ENCODE data around the gene RASEF.

RASEF gene

DNA sequence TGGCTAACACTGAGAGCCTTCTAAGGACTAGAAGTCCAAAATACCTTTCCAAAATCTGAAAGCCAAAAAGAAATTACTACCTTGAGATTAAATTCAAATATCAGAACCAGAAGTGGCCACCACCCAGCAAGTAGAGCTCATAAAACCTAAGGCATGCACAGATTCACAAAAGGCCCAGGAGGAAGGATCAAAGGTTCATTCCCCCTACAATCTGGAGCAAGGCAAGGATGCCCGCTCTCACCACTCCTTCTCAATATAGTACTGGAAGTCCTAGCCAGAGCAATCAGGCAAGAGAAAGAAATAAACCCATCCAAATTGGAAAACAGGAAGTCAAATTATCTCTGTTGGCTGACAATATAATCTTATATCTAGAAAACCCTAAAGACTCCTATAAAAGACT, 6.0 kb downstream of the RASEF start:
- H3K4me3 ChIP-seq (ENCODE audit: low read length), result no peak overlapping the region
- no peak for DNase-seq (ENCODE audit: low read depth)
- TF ChIP-seq, protein P1, sequence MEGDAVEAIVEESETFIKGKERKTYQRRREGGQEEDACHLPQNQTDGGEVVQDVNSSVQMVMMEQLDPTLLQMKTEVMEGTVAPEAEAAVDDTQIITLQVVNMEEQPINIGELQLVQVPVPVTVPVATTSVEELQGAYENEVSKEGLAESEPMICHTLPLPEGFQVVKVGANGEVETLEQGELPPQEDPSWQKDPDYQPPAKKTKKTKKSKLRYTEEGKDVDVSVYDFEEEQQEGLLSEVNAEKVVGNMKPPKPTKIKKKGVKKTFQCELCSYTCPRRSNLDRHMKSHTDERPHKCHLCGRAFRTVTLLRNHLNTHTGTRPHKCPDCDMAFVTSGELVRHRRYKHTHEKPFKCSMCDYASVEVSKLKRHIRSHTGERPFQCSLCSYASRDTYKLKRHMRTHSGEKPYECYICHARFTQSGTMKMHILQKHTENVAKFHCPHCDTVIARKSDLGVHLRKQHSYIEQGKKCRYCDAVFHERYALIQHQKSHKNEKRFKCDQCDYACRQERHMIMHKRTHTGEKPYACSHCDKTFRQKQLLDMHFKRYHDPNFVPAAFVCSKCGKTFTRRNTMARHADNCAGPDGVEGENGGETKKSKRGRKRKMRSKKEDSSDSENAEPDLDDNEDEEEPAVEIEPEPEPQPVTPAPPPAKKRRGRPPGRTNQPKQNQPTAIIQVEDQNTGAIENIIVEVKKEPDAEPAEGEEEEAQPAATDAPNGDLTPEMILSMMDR (conservative IDR thresholded peaks at IDR 0.05; ENCODE audit: low read length), result no peak

DNA sequence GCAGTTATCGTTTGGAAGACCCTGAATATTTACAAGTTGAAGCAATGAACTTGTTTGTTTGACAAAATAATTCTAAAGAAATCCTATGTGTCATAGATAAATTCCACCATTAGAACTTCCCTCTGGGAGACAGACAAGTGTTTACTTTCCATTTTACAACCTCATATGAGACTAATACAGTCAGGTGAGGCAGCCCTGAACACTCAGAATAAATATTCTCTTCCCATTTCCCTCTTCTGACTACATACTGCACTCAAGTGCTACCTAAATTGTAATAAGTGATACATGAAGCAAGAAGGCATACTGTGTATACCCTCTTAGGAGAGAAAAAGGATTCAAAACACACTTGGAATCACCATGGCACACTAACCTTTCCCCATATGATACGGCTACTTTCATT, 6.8 kb downstream of the RASEF start:
- TF ChIP-seq, protein P1 (conservative IDR thresholded peaks at IDR 0.05; ENCODE audit: low read length), result no peak
- DNase-seq (ENCODE audit: low read depth), result no peak
- no peak overlapping the region for H3K4me3 ChIP-seq (ENCODE audit: low read length)

DNA sequence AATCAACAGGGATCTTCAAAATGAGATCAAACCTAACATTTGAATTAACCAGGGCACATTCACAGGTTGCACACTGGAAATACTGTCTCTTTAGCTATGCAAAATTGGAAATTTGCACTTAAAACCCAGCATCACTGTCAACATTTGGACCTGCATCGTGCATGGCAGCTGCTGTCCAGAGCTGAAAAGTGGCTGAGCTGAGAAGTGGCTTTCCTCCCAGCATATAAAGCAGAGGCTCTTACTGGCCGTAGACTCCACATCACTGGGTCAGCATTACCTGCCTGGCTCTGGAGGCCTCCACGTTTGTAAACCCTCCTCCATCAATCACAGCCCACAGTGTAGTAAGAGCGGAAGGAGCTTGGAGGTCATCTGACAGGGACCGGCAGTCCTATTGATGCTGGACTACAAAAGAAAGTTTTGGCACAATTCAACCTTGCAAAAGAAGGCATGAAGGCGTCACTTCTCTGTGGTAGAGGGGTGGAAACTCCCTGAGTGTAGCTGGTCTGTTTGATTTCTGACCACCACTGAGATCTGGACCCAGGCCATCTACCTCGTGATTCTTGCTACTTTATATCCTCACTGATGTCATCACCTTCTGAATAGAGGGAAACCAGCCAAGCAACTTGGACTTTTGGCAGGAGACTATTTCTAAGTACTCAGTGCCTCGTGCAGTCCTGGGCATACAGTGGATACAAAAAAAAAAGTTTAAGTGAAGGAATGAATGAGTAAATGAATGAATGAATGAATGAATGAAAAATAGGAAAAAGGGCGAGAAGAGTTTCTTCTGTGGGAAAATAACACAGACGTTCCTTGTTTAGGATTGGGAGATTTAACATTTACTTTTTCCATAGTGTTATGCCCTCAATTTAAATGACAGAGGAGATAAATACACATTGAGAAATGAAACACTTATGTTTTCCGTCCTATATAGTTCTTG, 14.8 kb downstream of the RASEF start:
- DNase-seq (ENCODE audit: low read depth), result no peak

DNA sequence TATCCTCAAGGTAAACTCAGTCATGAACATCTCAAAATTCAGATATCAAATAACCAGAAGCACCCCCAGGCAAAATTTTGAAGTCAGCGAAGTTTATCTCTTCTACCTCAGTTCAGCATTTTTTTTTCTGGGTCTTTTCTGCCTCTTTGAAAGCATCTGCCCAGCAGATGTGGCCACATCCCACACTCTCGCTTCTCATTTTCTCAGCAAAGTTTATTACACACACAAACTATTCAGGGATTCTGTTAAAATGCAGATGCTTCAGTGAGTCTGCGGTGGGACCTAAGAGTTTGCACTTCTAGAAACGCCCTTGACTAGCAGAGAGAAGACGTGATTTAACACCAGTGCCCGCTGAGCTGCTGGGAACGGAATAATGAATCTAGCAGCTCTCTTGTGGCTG, 19.3 kb downstream of the RASEF start:
- TF ChIP-seq, protein P1 (conservative IDR thresholded peaks at IDR 0.05; ENCODE audit: low read length), result no peak
- DNase-seq (ENCODE audit: low read depth), result peak; percentile 85

More for the DNA sequence above, 14.8 kb downstream of the RASEF start:
- no peak overlapping the region for H3K4me3 ChIP-seq (ENCODE audit: low read length)
- TF ChIP-seq, protein P1 (conservative IDR thresholded peaks at IDR 0.05; ENCODE audit: low read length), result no peak

DNA sequence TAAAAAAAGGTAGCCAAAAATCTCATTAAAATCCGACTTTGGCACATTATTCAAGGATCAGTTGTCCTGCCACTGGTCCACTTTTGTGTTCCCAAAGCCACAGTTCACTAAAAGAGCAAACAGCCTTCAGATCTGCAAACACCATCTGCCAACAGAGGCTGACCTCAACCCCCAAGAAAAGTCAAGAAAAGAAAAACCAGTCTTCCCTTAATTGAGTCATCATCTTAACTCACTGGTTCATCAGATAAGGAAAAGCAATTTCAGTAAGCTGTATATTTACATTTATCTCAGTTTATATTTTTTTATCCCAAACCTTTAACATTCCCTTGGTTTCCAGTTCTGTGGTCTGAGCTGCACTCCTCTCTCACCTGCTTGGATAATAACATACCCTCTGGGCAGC, 21.2 kb downstream of the RASEF start:
- no peak for DNase-seq (ENCODE audit: low read depth)
- no peak overlapping the region for H3K4me3 ChIP-seq (ENCODE audit: low read length)
- TF ChIP-seq, protein P1 (conservative IDR thresholded peaks at IDR 0.05; ENCODE audit: low read length), result no peak

More for the DNA sequence above, 19.3 kb downstream of the RASEF start:
- H3K4me3 ChIP-seq (ENCODE audit: low read length), result no peak overlapping the region

DNA sequence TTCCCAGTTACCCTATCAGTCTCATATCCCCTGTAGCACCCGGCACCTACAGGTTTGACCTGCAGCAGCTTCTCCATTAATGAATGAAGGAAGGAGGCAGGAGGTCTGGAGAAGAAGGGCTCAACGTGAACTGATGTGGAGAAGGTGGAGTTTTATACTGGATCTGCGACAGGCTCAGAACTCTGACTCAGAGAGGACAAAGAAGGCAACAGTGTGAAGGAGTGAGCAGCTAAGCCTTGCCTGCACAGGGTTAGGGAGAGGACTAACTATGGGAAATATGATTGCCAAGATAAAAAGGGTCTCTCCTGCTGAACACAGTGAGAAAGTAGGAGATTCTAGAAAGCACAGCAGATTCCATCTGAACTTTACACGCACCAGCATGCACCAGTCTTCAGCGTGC, 23.6 kb downstream of the RASEF start:
- no peak overlapping the region for H3K4me3 ChIP-seq (ENCODE audit: low read length)
- TF ChIP-seq, protein P1 (conservative IDR thresholded peaks at IDR 0.05; ENCODE audit: low read length), result no peak
- DNase-seq (ENCODE audit: low read depth), result no peak

DNA sequence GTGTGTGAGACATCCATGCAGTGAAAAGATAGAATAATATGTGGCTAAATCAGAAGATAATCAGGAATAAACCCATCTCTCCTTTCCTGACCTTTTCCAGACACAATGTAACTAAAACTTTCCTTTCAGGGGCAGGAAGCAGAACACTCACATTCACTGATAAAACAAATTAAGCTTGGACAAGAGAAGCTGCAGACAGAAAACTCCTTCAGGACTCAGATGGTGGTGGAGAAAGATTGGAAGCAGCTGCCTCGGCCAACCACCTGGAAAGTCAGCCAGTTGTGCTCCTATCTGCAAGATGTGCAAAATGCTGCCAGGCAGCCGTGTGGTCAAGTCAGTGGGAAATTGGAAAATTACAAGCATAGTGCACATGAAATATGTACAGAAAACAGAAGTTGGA, 26.9 kb downstream of the RASEF start:
- no peak overlapping the region for H3K4me3 ChIP-seq (ENCODE audit: low read length)
- no peak for DNase-seq (ENCODE audit: low read depth)
- TF ChIP-seq, protein P1 (conservative IDR thresholded peaks at IDR 0.05; ENCODE audit: low read length), result no peak

All from AG10803 (cell line).